IMR-90 (cell line): ENCODE results near the gene OR6J1. TPM values are rescaled to one million over a fixed set of nuclear protein-coding genes. Genes with fewer than 3 reads are reported as not detected.

ENCODE experiments used
- ATAC-seq: fragments of 200-7000 bp; cut with Tn5 transposase; 2 replicates; pipeline ENCODE4 v1.9.1; 2020; ENCODE audit warnings: low read depth, mild to moderate bottlenecking, moderate library complexity
- BruUV-seq: library from RNA; stranded (reverse); fragments of 400-500 nt; replicated peaks from 2 replicates; lab custom pipeline; 2021; lab: Mats Ljungman, UMichigan
- CTCF ChIA-PET: fragments of 300-600 bp; formaldehyde crosslinking; extraction: SDS; loops from one replicate; lab custom pipeline; 2021; ENCODE audit warnings: antibody characterized with exemption; lab: Yijun Ruan, JAX
- POLR2A ChIA-PET: fragments of 300-600 bp; sonication (Branson Sonifier 250); formaldehyde crosslinking; loops from one replicate; lab custom pipeline; 2022; ENCODE audit warnings: antibody characterized with exemption; ENCODE audit not compliant: unreplicated experiment; lab: Charles Lee
- DNase-seq: peaks from one replicate; pipeline ENCODE4 v3.0.0; 2013
- H2AFZ ChIP-seq: replicated peaks from 2 replicates; pipeline ENCODE3; 2013; ENCODE audit warnings: low read length, mild to moderate bottlenecking; ENCODE audit not compliant: poor library complexity
- H2AK5ac ChIP-seq: 2 replicates; pipeline ENCODE4 v1.6.1; 2013; ENCODE audit warnings: low read depth, low read length, inconsistent platforms
- H2AK9ac ChIP-seq: replicated peaks from 2 replicates; pipeline ENCODE3; 2013; ENCODE audit warnings: mild to moderate bottlenecking, low read depth, low read length, moderate library complexity; ENCODE audit not compliant: poor library complexity
- H2BK120ac ChIP-seq: 2 replicates; pipeline ENCODE4 v1.6.1; 2013; ENCODE audit warnings: low read depth, low read length, inconsistent platforms
- H2BK15ac ChIP-seq: 3 replicates; pipeline ENCODE4 v1.6.1; 2013; ENCODE audit warnings: low read depth, low read length, inconsistent platforms
- H2BK20ac ChIP-seq: 2 replicates; pipeline ENCODE4 v1.6.1; 2013; ENCODE audit warnings: low read depth, mild to moderate bottlenecking, inconsistent platforms, low read length, moderate library complexity
- H2BK5ac ChIP-seq: 2 replicates; pipeline ENCODE4 v1.6.1; 2013; ENCODE audit warnings: mild to moderate bottlenecking, low read depth, low read length, inconsistent platforms; ENCODE audit not compliant: poor library complexity, severe bottlenecking
- H3K14ac ChIP-seq: replicated peaks from 2 replicates; pipeline ENCODE4 v1.6.1; 2013; ENCODE audit warnings: low read depth, low read length, inconsistent platforms
- H3K18ac ChIP-seq: 2 replicates; pipeline ENCODE4 v1.6.1; 2013; ENCODE audit warnings: low read depth, low read length, control low read depth
- H3K23ac ChIP-seq: 2 replicates; pipeline ENCODE4 v1.6.1; 2013; ENCODE audit warnings: low read depth, low read length, inconsistent platforms
- H3K27ac ChIP-seq: 2 replicates; pipeline ENCODE4 v1.5.1; 2013; ENCODE audit warnings: mild to moderate bottlenecking, control low read depth, low read length; ENCODE audit not compliant: insufficient read depth
- H3K27me3 ChIP-seq: 2 replicates; pipeline ENCODE4 v1.6.1; 2013; ENCODE audit warnings: low read length; ENCODE audit not compliant: control insufficient read depth, insufficient read depth
- H3K36me3 ChIP-seq: 2 replicates; pipeline ENCODE4 v1.6.1; 2013; ENCODE audit warnings: low read length, mixed read lengths; ENCODE audit not compliant: control insufficient read depth, insufficient read depth
- H3K4ac ChIP-seq: 2 replicates; pipeline ENCODE4 v1.6.1; 2013; ENCODE audit warnings: low read depth, low read length, inconsistent platforms
- H3K4me1 ChIP-seq: 2 replicates; pipeline ENCODE4 v1.6.1; 2013; ENCODE audit warnings: low read length, mixed read lengths; ENCODE audit not compliant: control insufficient read depth, insufficient read depth
- H3K4me2 ChIP-seq: 2 replicates; pipeline ENCODE4 v1.6.1; 2013; ENCODE audit warnings: low read depth, mild to moderate bottlenecking, control low read depth, low read length, moderate library complexity
- H3K4me3 ChIP-seq: 2 replicates; pipeline ENCODE4 v1.5.1; 2013; ENCODE audit warnings: low read depth, mild to moderate bottlenecking, control low read depth, low read length, moderate library complexity; ENCODE audit not compliant: insufficient read depth
- H3K56ac ChIP-seq: 2 replicates; pipeline ENCODE4 v1.6.1; 2013; ENCODE audit warnings: low read length, inconsistent platforms; ENCODE audit not compliant: insufficient read depth; ENCODE audit errors: extremely low read depth
- H3K79me1 ChIP-seq, 2 experiments: 2 replicates each; pipeline ENCODE4 v1.6.1; 2013; ENCODE audit warnings: low read length in 2 of 2, inconsistent platforms in 1 of 2, low read depth in 1 of 2
- H3K9ac ChIP-seq: 2 replicates; pipeline ENCODE4 v1.6.1; 2013; ENCODE audit warnings: low read depth, low read length, control low read depth
- H3K9me1 ChIP-seq: 2 replicates; pipeline ENCODE4 v1.6.1; 2013; ENCODE audit warnings: low read length, inconsistent platforms; ENCODE audit not compliant: insufficient read depth
- H3K9me3 ChIP-seq: 2 replicates; pipeline ENCODE4 v1.6.1; 2013; ENCODE audit warnings: low read length; ENCODE audit not compliant: control insufficient read depth, insufficient read depth
- H4K20me1 ChIP-seq: 2 replicates; pipeline ENCODE4 v1.6.1; 2013; ENCODE audit warnings: low read length, inconsistent platforms; ENCODE audit not compliant: insufficient read depth
- H4K5ac ChIP-seq: 2 replicates; pipeline ENCODE4 v1.6.1; 2013; ENCODE audit warnings: mild to moderate bottlenecking, low read depth, low read length, control low read depth
- H4K8ac ChIP-seq, 2 experiments: 2 replicates each; pipeline ENCODE4 v1.6.1; 2013; ENCODE audit warnings: low read depth in 2 of 2, low read length in 2 of 2, control low read depth in 1 of 2, inconsistent platforms in 1 of 2
- H4K91ac ChIP-seq: 2 replicates; pipeline ENCODE4 v1.6.1; 2013; ENCODE audit warnings: low read depth, low read length, inconsistent platforms; ENCODE audit not compliant: insufficient read depth
- BHLHE40 ChIP-seq: fragments of 150-350 bp; IDR thresholded peaks from 2 replicates; pipeline ENCODE4 v1.6.1; 2016; ENCODE audit warnings: mild to moderate bottlenecking, low read depth, low read length
- CHD1 ChIP-seq: IDR thresholded peaks from 2 replicates; pipeline ENCODE4 v1.6.1; 2012; ENCODE audit warnings: low read depth, low read length, improper control_type of control experiment
- CTCF ChIP-seq: conservative IDR thresholded peaks from 2 replicates; pipeline ENCODE4 v1.5.1; 2012; ENCODE audit warnings: mild to moderate bottlenecking, low read depth, low read length, improper control_type of control experiment
- FOS ChIP-seq: fragments of 150-350 bp; IDR thresholded peaks from 2 replicates; pipeline ENCODE4 v1.6.1; 2016; ENCODE audit warnings: low read depth, low read length
- MXI1 ChIP-seq: IDR thresholded peaks from 2 replicates; pipeline ENCODE4 v1.6.1; 2012; ENCODE audit warnings: low read depth, mild to moderate bottlenecking, low read length, moderate library complexity, borderline replicate concordance
- NFE2L2 ChIP-seq: fragments of 150-350 bp; IDR thresholded peaks from 2 replicates; pipeline ENCODE4 v1.6.1; 2016; ENCODE audit warnings: low read depth, mild to moderate bottlenecking, low read length
- POLR2A ChIP-seq: IDR thresholded peaks from 2 replicates; pipeline ENCODE4 v1.6.1; 2012; ENCODE audit warnings: mild to moderate bottlenecking, low read depth, low read length
- RAD21 ChIP-seq: IDR thresholded peaks from 2 replicates; pipeline ENCODE4 v1.6.1; 2012; ENCODE audit warnings: low read length, improper control_type of control experiment
- RCOR1 ChIP-seq: IDR thresholded peaks from 2 replicates; pipeline ENCODE4 v1.6.1; 2012; ENCODE audit warnings: mild to moderate bottlenecking, low read length, improper control_type of control experiment; ENCODE audit not compliant: insufficient replicate concordance
- RFX5 ChIP-seq: IDR thresholded peaks from 2 replicates; pipeline ENCODE4 v1.8.0; 2012; ENCODE audit warnings: low read depth, mild to moderate bottlenecking, low read length, moderate library complexity
- SMC3 ChIP-seq: fragments of 150-350 bp; IDR thresholded peaks from 2 replicates; pipeline ENCODE4 v1.6.1; 2016; ENCODE audit warnings: low read depth, mild to moderate bottlenecking, antibody characterized with exemption, low read length, moderate library complexity
- WGBS, 2 experiments: methylation state at CpG; one replicate each; pipeline versions ENCODE4 v1.1.5 to v1.1.7; 2013; ENCODE audit warnings: missing lambda C conversion rate in 2 of 2; ENCODE audit not compliant: insufficient read length in 1 of 2; ENCODE audit errors: extremely low coverage in 2 of 2; 5-methylcytosine and 5-hydroxymethylcytosine counted together
- dilution Hi-C: fragments of 300-500 bp; cut with HindIII; formaldehyde crosslinking; loops from one replicate; pipeline ENCODE4 v1.14.3; 2018; ENCODE audit warnings: low sequenced_read_pairs; ENCODE audit not compliant: unreplicated experiment
- in situ Hi-C: fragments of 300-500 bp; cut with MboI; formaldehyde crosslinking; loops from 3 replicates; pipeline ENCODE4 v1.14.3; 2019; ENCODE audit warnings: low sequenced_read_pairs, inconsistent platforms, mixed read lengths
- intact Hi-C: fragments of 100-400 bp; cut with micrococcal nuclease; formaldehyde crosslinking; loops from 2 replicates; pipeline ENCODE4 v1.10.0; 2022
- polyA plus RNA-seq, 3 experiments: library from polyadenylated mRNA; depleted of rRNA; stranded (reverse); fragments of >200 nt; gene quantifications; 2 replicates each; pipeline ENCODE4 v1.2.3, GENCODE V29; 2012; ENCODE audit warnings: low replicate concordance in 1 of 3
- total RNA-seq: library from RNA; depleted of rRNA; stranded (reverse); fragments of >200 nt; gene quantifications from 2 replicates; pipeline ENCODE4 v1.2.3, GENCODE V29; 2012

OR6J1 gene
- total and polyA plus RNA-seq, 2 of the 4 experiments (the other 2 are of a cell fraction): not detected

DNA sequence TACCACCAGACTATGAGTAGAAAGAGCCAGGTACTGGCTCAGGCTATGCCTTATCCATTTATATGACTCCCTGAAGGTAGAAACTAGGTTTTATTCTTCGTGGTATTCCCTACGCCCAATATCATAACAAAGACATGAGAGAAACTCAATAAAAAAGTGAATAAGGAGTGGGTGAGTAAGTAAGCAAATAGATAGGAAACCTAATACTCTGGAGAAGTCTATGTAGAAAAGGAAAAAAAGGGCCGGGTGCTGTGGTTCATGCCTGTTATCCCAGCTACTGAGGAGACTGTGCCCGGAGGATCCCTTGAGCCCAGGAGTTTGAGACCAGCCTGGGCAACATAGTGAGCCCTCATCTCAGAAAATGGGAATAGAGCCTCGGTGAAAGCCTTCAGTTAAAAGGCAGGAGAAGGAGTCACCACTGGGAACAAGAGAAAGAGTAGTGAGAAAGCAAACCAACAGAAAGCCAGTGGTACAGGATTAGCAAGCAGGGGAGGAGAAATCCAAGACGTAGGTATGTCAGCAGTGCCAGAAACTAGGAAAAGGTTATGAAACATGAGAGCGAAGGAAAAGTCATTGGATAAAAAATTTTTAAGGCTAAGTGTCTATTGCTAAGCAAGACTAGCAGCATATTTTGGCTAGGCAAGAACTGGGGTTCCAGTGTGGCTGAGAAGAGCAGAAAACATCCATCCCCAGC, 6.0 kb upstream of the OR6J1 start:
- Histone ChIP-seq H4K91ac (no peak overlapping the region), H3K4me2 (no peak overlapping the region), H2BK20ac (no peak overlapping the region), H3K23ac (no peak overlapping the region), H2AK5ac (no peak overlapping the region), H3K4me3 (no peak overlapping the region), H3K56ac (no peak overlapping the region), H4K8ac (no peak overlapping the region), H3K4me1 (peaks cover 2% of the 10 kb centered on the region; the same call in 1 of the 2 replicates), H3K36me3 (no peaks in the 10 kb centered on the region), H3K27ac (no peak overlapping the region), H3K9me3 (no peaks in the 10 kb centered on the region), H4K20me1 (no peaks in the 10 kb centered on the region), H3K9me1 (no peaks in the 10 kb centered on the region), H3K27me3 (peaks cover 3% of the 10 kb centered on the region; the same call in 1 of the 2 replicates), H3K79me1 (no peaks in the 10 kb centered on the region), H3K4ac (no peak overlapping the region), H4K5ac (no peak overlapping the region), H2BK5ac (no peak overlapping the region), H3K9ac (no peak overlapping the region), H2AK9ac (no peak overlapping the region), H2AFZ (no peak overlapping the region), H3K18ac (no peak overlapping the region), H3K14ac (no peak overlapping the region), H2BK15ac (no peak overlapping the region), H2BK120ac (no peak overlapping the region)
- ATAC-seq (no peak), DNase-seq (no peak)
- ChIA-PET POLR2A (no interaction called here), CTCF (interaction anchor here (1.5 to 2.1 kb wide), 2 partner anchors 80 kb away, joined by 5 to 8 read pairs; no protein-coding TSS in a partner anchor)
- no TSS peak for BruUV-seq
- WGBS, 2 experiments: 82% methylated on average over 4 of the region's 7 CpGs; no CpG with 5 or more reads in 1 of the 2 experiments
- intact Hi-C loops: loop anchor here (5.0 kb wide), 1 partner anchor 263 kb away; no protein-coding TSS in a partner anchor
- no peak for TF ChIP-seq NFE2L2
- no peak for TF ChIP-seq CTCF
- TF ChIP-seq RCOR1: no peak
- no peak for TF ChIP-seq POLR2A
- no peak for TF ChIP-seq RAD21
- TF ChIP-seq MXI1: no peak
- TF ChIP-seq SMC3: no peak
- no peak for TF ChIP-seq RFX5
- no peak for TF ChIP-seq BHLHE40
- TF ChIP-seq FOS: no peak
- no peak for TF ChIP-seq CHD1
- dilution Hi-C loops: no loop called here
- in situ Hi-C loops: loop anchor here (5.0 to 10.0 kb wide), 2 partner anchors 73 to 255 kb away; no protein-coding TSS in a partner anchor
